Urothelium cell line (cell line): ENCODE data around the gene GRPR.
A peak's percentile ranks its signal among the peaks of the same experiment; 100 is the strongest.

ENCODE experiments used
- DNase-seq: peaks from one replicate; pipeline ENCODE4 v3.0.0; 2011; ENCODE audit warnings: low spot score, mixed read lengths
- FAIRE-seq: peaks from 2 replicates; lab custom pipeline; 2011; peaks lifted over from hg19 to GRCh38; lab: Jason Lieb, UNC

Gene GRPR

DNA sequence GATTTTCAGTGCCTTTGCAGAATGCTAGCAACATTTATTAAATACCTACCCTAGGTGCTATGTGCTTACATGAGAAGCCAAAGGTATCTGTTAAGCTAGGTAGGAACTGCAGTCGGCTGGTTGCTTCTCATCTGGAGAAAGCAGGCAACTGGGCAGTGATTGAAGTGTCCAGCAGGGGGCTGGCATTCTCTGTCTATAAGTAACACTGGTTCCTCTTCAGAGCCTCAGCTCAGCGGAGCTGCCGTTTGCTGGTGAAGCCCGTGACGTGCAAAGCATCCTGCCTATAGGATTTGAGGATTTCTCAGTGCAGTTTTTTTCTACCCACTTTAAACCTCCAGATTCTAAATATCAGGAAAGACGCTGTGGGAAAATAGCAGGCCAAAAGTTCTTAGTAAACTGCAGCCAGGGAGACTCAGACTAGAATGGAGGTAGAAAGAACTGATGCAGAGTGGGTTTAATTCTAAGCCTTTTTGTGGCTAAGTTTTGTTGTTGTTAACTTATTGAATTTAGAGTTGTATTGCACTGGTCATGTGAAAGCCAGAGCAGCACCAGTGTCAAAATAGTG lies at the start of gene GRPR:
Gene GRPR, plus strand, starts transcription at position 344 of the 565 bp plus-strand sequence. CDS start 389 bp downstream, outside the sequence.
- FAIRE-seq (no peak), DNase-seq (peak; percentile 42)

DNA sequence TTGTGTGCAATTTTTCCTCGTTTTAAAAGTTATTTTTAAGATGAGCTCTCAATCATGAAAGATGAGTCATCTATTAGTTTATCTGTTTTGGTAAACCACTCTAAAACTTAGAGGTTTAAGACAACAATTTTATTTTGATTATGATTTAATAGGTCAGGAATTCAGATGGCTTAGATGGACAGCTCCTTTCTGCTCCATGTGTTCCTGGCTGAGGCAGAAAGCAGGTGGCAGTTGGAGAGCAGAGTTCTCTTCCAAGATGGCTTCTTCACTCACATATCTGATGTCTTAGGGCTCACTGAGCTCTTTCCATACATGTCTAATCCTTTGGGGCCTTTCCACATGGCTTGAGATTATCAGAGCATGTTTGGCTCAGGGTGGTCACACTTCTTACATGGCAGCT lies 48.3 kb upstream of the GRPR start:
- DNase-seq (peak; percentile 2), FAIRE-seq (no peak)

DNA sequence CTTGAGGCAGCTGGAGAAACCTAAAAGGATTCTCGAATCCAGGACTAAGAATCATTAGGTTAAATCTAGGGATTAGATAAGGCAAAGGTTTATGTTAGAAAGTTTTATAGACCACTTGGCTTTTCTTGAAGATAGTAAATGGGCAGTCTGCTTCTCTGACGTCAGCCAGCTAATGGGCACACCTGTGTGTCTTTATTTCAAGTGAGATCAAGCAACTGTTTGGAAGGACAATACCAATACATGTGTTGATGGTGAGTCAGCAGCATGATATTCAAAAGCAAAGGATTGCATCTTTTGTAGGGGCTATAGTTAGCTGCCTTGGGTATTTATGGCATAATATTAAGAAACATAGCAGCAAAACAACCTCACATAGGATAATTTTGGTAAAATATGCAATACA lies 46.5 kb upstream of the GRPR start:
- FAIRE-seq (no peak), DNase-seq (no peak)

DNA sequence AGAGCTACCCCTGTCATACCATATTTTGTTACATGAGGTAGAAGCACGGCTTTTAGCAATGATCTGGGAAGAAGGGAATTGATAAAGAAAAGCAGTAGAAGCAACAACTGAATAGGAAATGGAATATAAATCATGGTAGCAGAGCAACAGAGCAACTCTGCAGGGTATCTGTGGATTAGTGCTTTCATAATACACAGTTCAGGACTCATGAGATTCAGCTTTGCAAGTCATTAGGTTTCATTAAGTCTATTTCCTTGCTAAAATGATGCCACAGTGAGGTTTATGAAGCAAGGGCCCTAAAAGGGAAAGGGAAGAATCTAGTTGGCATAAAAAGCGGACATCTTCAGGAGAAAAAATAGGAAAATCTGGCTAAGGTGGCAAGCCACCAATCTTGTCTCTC lies 45.6 kb upstream of the GRPR start:
- no peak for DNase-seq
- no peak for FAIRE-seq

DNA sequence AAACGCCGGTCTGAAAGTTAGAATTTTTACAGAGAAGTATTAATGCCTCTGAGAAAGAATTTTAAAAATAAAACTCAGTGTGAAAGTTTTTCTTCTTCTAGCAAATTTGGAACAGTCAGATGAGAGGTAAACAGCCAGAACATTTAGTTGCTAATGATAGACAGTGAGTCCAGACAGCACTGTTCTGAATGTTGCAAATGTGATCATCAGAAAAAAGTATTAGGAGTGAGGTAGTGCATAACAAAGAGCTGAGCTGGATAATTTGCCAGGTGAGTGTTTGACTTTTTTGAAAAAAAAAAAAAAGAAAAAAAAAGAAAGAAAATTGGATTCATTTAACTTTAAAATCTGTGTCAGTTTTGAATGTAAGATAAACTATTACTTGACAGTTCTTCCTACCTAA lies 42.0 kb upstream of the GRPR start:
- FAIRE-seq (no peak), DNase-seq (no peak)

DNA sequence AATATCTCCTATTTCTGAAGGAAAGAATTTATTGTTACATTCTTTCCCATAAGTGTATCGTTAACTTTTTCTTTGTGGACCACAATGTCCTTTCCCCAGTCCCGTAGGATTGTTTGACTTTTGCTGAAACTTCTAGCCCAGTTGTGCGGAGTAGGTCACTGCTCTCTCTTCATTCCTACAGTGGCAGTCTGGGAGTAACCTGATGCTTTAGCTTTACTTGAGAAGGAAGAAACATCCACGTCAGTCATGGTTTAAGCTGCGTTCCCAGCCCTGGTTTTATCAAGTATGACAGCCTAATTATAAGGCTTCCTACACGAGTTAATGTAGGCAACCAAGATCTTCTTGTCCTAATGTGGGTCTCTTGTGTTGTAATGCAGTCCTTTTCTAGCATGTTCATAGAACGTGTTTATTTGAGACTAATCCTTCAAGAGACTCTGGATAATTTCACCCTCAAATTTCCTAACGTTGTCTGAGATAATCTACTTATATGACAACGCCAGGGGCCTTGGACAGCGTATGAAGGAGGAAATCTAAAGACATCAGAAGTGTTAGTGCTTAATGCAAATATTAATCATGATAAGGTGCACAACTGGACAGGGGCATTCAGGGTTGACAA lies 40.8 kb upstream of the GRPR start:
- FAIRE-seq, result no peak
- DNase-seq, result no peak

DNA sequence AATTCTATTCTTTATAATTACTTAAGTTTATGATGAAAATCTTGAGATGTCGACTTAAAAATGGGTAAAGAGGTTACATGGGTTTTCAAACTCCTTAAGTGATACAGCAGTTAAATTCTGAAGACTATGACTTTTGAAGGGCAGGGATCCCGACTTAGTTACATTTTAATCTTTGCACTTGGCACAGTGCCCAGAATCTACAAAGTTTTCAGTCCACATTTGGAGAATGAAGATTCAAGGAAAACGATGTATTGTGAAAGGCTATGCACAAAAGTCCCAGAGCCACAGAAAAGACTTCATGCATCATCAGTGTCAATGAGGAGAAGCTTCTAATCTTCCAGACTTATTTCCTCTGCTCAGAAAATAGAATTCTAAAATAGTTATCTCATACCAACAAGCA lies 36.3 kb upstream of the GRPR start:
- no peak for DNase-seq
- FAIRE-seq, result no peak

DNA sequence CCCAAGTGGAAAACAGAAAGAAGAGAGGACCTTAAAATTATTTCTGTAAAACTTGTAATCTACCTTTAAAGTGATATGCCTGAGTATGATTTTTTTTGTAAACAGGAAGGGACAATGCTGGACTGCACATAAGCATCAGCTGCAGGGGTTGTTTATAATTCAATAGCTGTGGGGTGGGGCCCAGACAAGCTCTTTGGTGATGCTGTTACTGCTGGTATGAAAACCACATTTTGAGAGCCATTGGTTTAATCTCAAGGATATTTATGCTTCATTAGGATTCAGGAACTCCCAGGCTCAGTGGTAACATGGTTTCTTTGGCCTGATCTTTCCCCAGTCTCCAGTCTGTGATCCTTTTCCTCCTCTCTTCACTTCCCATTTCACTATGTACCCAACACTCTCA lies 34.3 kb upstream of the GRPR start:
- DNase-seq, result no peak
- no peak for FAIRE-seq

DNA sequence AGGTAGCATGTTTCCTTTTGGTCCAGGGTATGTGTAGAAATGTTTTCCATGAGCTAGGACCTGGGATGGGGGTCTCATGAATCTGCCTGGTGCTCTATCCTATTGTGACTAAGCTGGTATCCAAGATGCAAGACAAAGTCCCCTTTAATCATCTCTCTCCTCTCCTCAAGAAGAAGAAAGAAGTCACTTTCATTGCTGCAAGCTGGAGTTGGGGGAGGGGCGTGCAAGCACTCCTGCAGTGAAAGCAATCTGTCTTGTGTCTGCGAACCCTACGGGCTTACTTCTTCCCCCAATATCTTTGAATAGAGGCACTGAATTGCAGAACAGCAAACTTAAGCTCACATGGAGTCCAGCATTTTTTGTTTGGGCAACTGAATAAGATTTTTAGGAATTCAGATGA lies 27.2 kb upstream of the GRPR start:
- FAIRE-seq (no peak), DNase-seq (no peak)

DNA sequence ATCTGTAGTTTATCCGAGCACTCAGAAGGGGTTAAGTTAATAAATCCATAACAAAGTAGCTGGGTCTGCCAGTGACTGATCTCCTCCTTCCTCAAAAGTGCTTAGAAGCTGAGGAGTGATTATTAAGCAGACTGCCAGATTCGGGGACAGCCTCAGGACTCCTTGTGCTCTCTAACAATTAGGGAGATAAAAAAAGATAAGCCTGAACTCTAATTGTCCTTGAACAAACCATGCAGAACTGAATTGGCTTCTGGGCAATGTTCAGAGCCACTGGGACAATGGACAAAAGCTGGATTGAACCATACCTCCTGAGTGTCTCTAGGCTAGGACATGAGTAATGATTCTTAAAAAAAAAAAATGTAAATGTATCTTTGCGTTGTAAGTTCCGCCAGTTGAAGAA lies 22.7 kb upstream of the GRPR start:
- FAIRE-seq, result no peak
- no peak for DNase-seq

DNA sequence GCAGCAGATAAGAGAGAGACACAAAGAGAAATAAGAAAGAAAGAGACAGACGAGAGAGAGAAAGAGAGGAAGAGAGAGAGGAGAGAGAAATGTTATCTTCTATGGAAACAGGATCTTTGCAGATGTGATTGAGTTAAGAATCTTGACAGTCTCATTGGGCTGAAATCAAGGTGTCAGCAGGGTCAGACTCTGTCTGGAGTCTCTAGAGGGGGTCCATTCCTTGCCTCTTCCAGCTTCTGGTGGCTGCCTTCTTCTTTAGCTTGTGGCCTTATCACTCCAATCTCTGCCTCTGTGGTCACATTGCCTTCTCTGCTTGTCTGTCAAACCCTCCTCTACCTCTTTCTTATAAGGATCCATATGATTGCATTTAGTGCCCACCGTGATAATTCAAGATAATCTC lies 21.8 kb upstream of the GRPR start:
- DNase-seq (no peak), FAIRE-seq (no peak)

DNA sequence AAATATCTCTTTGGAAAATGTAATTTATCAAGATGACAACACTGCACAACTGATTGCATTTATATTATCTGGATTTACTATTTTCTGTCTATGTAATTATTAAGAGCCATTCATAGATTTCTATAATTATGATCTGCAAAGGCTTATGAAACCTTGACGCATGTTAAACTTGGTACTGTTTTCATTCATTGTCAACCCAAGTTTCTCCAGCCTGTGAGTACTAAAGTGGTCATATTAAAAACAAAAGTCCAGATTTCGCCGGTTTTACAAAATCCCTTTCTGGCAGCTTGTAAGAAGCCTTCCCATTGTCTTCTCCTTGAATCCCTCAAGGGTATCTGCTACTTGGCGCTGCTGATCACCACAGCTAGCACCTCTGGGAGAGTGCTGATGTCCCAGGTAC lies 19.7 kb upstream of the GRPR start:
- no peak for FAIRE-seq

DNA sequence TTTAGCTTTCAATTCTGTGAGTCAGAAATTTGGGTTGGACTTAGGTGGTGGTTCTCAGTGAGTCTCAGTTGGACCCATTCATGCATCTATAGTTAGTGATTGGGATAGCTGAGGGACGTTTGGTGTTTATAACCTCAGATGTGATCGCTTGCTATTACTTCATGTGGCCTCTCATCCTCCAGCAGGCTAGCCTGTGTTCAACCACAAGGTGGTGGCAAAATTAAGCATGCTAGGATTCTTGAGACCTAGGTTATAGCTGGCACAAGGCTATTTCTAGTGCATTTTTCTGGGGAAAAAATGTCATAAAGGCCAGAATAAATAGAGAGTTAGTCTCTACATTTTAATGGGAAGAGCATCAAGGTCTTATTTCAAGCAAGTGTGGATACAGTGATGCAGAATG lies 10.9 kb upstream of the GRPR start:
- DNase-seq, result no peak

More for the DNA sequence above, 19.7 kb upstream of the GRPR start:
- no peak for DNase-seq

DNA sequence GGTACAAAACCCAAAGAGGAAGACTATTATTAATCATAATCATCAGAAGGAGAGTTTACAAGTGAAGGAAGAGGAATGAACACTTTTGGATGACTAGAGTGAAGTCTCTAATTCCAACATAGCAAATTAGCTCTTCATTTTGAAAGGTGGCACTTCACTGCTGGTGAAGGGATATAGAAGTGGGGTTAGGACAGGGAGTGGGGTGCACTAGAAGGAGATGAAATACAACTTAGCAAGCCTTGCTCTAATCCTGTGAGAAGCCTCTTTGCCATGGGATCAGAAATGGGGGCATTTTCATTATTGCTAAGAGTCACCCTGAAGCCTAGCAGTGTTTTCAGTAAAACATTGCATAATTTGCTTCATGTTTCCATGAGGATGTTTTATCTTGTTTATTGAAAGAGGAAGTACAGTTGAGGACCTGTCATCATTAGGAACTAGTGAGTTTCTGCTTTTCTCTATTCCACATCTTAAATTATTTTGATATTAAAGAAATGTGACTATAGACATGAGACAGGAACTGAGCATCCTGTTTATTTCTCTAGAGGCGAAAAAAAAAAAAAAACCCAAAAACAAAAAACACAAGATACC lies 9.3 kb upstream of the GRPR start:
- DNase-seq (no peak), FAIRE-seq (no peak)

More for the DNA sequence above, 10.9 kb upstream of the GRPR start:
- FAIRE-seq, result no peak

DNA sequence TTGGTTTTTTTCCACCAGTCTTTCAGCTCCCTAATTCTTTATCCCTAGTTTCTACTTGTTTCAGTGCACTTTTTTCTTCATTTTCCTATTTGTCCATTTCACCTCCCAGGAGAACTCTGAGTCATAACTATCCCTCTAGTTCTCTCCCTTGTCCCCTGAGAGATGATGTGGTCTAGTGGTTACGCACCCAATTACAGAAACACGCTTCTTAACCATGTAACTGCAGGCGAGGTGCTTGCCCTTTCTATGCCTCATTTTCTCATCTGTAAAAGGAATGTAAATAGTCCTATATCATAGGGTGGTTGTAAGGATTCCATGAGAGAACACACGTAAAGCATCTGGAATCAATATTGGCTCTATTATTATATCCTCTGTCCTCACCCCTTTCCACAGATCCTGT lies 8.8 kb upstream of the GRPR start:
- DNase-seq (no peak), FAIRE-seq (no peak)

DNA sequence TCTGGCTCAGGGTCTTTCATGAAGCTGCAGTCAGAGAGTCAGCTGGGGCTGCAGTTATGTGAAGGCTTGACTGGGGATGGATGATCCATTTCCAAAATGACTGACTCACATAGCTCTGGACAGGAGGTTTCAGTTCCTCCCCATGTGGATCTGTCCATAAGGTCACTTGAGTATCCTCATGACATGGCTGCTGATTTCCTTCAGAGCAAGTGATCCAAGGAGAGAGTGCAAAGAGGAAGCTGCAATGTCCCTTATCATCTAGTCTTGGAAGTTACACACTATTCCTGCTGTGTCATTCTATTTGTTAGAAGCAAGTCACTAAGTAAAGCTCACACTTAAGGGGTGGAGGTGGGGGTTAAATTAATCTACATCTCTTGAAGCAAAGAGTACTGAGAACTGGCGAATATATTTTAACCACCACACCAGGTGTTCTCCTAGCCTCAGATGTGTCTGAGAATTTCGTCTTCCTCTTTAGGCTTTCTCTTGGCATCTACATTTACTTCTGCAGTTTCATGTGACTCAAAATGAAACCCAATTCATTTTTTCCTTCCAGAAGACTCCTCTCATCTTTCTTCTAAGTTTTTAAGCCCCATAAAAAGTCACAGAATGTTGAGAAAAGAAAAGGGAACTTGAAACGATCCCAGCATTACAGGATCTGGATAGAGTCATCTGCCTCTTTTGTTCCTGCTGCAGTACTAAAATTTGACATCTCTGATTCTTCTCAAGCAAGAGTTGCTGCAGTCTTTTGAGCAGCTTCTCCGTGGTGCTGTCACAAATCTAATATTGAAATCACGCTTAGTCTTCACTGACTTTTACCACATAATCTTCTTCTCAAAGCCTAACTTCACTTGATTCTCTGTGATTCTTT lies 3.8 kb upstream of the GRPR start:
- no peak for FAIRE-seq
- no peak for DNase-seq

DNA sequence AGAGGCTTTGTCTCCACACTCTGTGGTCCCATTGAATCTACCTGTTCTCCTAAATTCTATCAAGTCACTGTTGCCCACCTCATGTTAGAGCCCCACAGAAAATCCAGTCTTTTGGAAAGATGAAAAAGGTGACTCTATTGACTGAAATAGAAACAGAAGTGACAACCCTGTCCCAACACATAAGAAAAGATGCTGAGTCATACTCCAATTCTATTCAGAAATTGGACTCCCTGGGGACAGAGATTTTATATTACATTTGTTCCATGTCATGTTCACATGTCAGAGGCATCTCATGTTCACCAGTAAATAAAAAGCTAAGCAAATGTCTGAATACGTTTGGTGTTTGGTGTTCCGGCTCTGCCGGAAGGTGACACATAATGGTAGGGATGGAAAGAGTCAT lies 2.9 kb upstream of the GRPR start:
- DNase-seq, result no peak
- no peak for FAIRE-seq

DNA sequence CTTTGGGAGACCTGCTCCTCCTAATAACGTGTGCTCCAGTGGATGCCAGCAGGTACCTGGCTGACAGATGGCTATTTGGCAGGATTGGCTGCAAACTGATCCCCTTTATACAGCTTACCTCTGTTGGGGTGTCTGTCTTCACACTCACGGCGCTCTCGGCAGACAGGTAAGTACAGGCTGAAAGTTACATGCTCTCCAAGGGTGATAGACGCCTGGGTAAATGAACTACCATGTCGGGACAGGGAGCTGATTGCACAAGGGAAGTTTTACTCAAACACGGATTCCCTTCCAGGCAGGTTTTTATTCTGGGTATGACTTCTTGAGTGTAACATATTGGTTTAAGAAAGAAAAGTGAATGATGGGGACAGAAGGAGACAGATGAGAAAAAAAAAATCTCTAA lies 836 bp downstream of the GRPR start:
- DNase-seq (no peak), FAIRE-seq (no peak)

DNA sequence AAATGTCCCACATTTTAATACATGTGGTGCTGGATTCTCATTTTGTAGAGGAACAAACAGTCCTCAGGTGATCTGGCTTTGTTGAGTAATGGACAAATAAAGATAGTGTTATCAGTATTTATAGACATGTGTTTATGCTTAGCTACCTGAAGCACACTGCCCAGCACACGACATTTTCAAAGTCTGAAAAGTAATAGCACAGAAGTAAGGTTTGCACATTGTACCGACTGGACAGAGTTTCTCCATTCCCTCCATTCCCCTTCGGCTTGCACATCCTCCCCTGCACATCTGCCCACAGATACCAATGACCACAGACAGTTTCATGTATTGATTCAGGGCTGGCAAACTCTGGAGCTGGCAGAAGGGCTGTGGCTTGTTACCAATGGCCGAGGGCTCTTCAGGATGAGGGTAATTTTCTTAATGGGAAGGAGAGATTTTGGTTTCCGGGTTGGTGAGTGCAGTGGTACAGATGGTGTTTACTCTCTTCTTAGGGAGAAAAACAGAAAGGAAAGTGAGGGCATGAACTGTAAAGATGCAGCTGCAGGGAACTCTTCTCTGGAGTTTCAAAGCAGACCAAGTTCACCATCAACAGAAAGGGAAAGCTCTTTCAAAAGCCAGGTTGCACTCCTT lies 2.3 kb downstream of the GRPR start:
- FAIRE-seq (no peak), DNase-seq (no peak)

DNA sequence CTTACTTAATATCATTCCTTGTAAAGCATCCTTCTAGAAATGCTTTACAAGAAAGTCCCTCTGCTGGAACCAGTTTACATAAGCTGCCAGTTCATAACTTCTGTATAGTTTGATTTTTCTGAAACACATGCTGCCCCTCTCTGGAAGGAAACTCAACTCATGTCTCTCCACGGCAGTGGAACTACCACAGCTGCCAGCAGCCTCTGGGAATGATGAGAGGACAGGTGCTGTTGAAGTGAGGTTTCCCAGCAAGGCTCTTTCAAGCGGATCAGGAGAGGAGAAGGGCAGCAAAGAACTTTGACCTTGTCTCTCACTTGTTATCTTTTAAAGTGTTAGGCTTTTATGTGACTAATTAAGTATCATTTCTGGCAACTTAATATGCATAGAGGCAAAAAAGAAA lies 7.3 kb downstream of the GRPR start:
- no peak for FAIRE-seq
- DNase-seq, result no peak

DNA sequence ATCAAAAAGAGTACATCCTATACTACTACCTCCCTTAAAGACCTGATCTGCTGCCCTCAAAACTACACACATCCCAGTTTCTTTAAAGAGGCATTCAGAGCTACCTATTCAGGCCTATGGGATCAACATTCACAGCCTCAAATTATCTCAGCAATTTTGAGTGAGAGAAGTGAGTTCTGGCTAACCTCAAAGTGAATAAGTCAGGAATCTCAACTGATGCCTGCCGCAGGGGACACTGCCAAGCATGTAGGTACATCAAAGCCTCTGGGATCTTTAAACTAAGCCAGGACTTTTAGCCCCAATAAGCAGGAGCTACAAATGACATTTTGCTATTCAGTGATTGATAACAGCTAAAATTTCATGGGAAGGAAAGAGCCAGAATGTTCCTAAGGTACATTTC lies 11.6 kb downstream of the GRPR start:
- DNase-seq (no peak), FAIRE-seq (no peak)
